Measurements from ENCODE around the gene RAP1A.

Gene RAP1A

GRCh38 chr1:111619635-111620440 lies at the start of gene RAP1A:
Gene RAP1A, plus strand, starts transcription at chr1:111619789. Its CDS starts 71,572 bp downstream, at chr1:111691361.
- Histone ChIP-seq H3K36me3 (ENCODE audit: insufficient read depth, low read length) (no peaks in the 10 kb centered on the region), H3K4me1 (ENCODE audit: insufficient read depth, low read length, severe bottlenecking) (peaks cover 62% of the 10 kb centered on the region), H3K4me2 (ENCODE audit: low read length) (peak within 1 kb of the TSS; percentile 100), H4K20me1 (ENCODE audit: insufficient read depth, low read length) (no peaks in the 10 kb centered on the region), H3K27ac (ENCODE audit: low read depth, low read length, poor library complexity, severe bottlenecking) (peak within 1 kb of the TSS; percentile 74), H3K9me3 (ENCODE audit: low read length) (no peaks in the 10 kb centered on the region), H3K9ac (ENCODE audit: low read length) (peak within 1 kb of the TSS; percentile 80), H2AFZ (ENCODE audit: low read length) (peak within 1 kb of the TSS; percentile 76; the same call in 1 of the 2 replicates), H3K79me2 (ENCODE audit: insufficient read depth, low read length) (peaks cover 43% of the 10 kb centered on the region), H3K27me3 (ENCODE audit: insufficient read depth, low read length) (no peaks in the 10 kb centered on the region), H3K9me2 (ENCODE audit: low read depth, low read length) (no peaks in the 10 kb centered on the region), H3K4me3 (ENCODE audit: low read depth, low read length, poor library complexity, severe bottlenecking) (peak within 1 kb of the TSS; percentile 79), H3F3A (ENCODE audit: insufficient read depth, low read length) (0 out of 2 replicates have a peak, but pooled peaks cover 3% of the 10 kb centered on the region)
- no peak for TF ChIP-seq EZH2 (IDR thresholded peaks at IDR 0.05; ENCODE audit: borderline replicate concordance, low read length)
- TF ChIP-seq CTCF (IDR thresholded peaks at IDR 0.05; ENCODE audit: low read length) = no peak

- no peak for TF ChIP-seq CTCF (IDR thresholded peaks at IDR 0.05; ENCODE audit: low read length)
- TF ChIP-seq EZH2 (IDR thresholded peaks at IDR 0.05; ENCODE audit: borderline replicate concordance, low read length) = no peak
- Histone ChIP-seq H3K4me1 (ENCODE audit: insufficient read depth, low read length, severe bottlenecking) (peaks cover 6% of the 10 kb centered on the region), H3F3A (ENCODE audit: insufficient read depth, low read length) (no peaks in the 10 kb centered on the region), H3K9ac (ENCODE audit: low read length) (no peak overlapping the region), H3K27ac (ENCODE audit: low read depth, low read length, poor library complexity, severe bottlenecking) (no peak overlapping the region), H3K9me3 (ENCODE audit: low read length) (no peaks in the 10 kb centered on the region), H3K36me3 (ENCODE audit: insufficient read depth, low read length) (no peaks in the 10 kb centered on the region), H3K4me3 (ENCODE audit: low read depth, low read length, poor library complexity, severe bottlenecking) (no peak overlapping the region), H2AFZ (ENCODE audit: low read length) (no peak overlapping the region), H3K9me2 (ENCODE audit: low read depth, low read length) (no peaks in the 10 kb centered on the region), H4K20me1 (ENCODE audit: insufficient read depth, low read length) (no peaks in the 10 kb centered on the region), H3K4me2 (ENCODE audit: low read length) (no peak overlapping the region), H3K79me2 (ENCODE audit: insufficient read depth, low read length) (no peaks in the 10 kb centered on the region), H3K27me3 (ENCODE audit: insufficient read depth, low read length) (no peaks in the 10 kb centered on the region)
Measured at GRCh38 chr1:111569913-111570312, 49.7 kb upstream of the RAP1A start.

- Histone ChIP-seq H3K9ac (ENCODE audit: low read length) (no peak overlapping the region), H3F3A (ENCODE audit: insufficient read depth, low read length) (no peaks in the 10 kb centered on the region), H3K36me3 (ENCODE audit: insufficient read depth, low read length) (no peaks in the 10 kb centered on the region), H3K9me3 (ENCODE audit: low read length) (no peaks in the 10 kb centered on the region), H4K20me1 (ENCODE audit: insufficient read depth, low read length) (no peaks in the 10 kb centered on the region), H3K9me2 (ENCODE audit: low read depth, low read length) (no peaks in the 10 kb centered on the region), H3K4me1 (ENCODE audit: insufficient read depth, low read length, severe bottlenecking) (peaks cover 6% of the 10 kb centered on the region), H3K27ac (ENCODE audit: low read depth, low read length, poor library complexity, severe bottlenecking) (no peak overlapping the region), H2AFZ (ENCODE audit: low read length) (no peak overlapping the region), H3K79me2 (ENCODE audit: insufficient read depth, low read length) (no peaks in the 10 kb centered on the region), H3K27me3 (ENCODE audit: insufficient read depth, low read length) (no peaks in the 10 kb centered on the region), H3K4me2 (ENCODE audit: low read length) (no peak overlapping the region), H3K4me3 (ENCODE audit: low read depth, low read length, poor library complexity, severe bottlenecking) (no peak overlapping the region)
- TF ChIP-seq CTCF (IDR thresholded peaks at IDR 0.05; ENCODE audit: low read length) (peak; percentile 43), EZH2 (IDR thresholded peaks at IDR 0.05; ENCODE audit: borderline replicate concordance, low read length) (no peak)
Measured at GRCh38 chr1:111570781-111571181, 48.8 kb upstream of the RAP1A start.

Measured in OCI-LY1 (cell line).